Umbilical cord (tissue), 2 donors: ENCODE results near the gene COL5A1. TPM values are rescaled to one million over a fixed set of nuclear protein-coding genes. Genes with fewer than 3 reads are reported as not detected.

ENCODE experiments used
- DNase-seq: peaks from one replicate; pipeline ENCODE4 v3.0.0-alpha.2; 2015; ENCODE audit warnings: low spot score
- total RNA-seq: library from RNA; depleted of rRNA; stranded (reverse); fragments of >200 nt; gene quantifications from one replicate; pipeline ENCODE4 v1.2.3, GENCODE V29; 2014; ENCODE audit warnings: low replicate concordance; ENCODE audit not compliant: insufficient read depth

Gene COL5A1
- total RNA-seq, 1 donor from 2014 or later: 1,367 TPM

DNA sequence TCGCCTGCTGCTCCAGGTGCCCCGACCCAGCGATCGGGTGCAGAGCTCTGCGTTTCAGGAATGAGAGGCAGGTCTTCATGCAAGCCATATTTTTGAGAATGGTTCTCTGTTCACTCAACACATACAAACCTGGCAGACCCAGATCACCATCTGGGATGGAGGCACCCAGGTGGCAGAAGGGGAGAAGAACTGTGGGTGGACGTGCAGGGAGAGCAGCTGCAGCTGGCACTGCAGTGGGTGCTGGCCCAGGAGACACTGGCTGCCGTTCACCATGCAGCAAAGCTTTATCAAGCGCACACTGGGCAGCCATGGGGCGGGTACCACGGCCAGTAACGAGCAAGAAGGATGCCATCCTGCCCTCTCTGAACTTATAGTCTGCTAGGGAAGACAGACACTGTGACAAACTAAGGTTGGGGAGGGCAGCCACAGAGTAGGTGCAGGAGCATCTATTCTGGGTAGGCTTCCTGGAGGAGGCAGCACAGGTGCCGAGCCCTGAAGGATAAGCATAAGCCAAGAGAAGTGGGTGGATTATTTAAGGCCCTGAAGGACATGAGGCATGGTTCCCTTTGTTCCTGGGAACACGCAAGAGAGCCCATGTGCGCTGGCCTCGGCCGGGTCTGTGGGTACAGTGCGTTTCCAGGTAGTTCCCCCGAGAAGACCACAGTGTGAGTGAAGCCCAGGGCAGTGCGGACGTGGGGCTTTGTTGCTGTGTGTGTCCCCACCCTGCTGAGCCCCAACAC, 192.8 kb downstream of the COL5A1 start:
- DNase-seq: no peak

DNA sequence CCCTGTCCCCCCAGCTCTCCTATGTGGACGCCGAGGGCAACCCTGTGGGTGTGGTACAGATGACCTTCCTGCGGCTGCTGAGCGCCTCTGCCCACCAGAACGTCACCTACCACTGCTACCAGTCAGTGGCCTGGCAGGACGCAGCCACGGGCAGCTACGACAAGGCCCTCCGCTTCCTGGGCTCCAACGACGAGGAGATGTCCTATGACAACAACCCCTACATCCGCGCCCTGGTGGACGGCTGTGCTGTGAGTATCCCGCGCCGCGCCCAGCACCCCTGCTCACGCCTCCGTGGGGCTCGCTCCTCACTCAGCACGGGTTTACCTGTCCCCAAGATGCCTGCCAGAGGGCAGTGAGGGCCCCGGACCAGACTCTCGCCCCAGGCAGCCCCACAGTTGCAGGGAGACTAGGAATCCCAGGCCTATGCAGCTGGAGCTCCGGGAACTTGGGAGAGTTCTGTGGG, 193.4 kb downstream of the COL5A1 start:
- DNase-seq: no peak

DNA sequence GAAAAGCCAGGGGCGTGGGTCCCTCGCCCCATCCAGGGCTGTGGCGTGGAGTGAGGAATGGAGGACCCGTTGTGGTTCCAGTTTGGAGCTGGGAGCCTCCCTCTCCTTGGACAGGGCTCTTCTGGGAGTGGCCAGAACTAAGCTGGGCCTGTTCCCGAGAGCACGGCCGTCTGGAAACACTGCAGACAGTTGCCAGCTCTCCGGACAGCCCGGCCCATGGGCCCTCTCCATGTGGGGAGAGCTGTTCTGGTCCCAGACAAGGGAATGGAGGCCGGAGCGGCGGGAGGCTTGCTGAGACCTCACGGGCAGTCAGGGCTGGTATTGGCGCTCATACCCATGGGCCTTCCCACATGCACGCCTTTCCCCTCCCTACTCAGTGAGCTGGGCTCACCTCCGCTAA, 193.8 kb downstream of the COL5A1 start:
- no peak for DNase-seq

DNA sequence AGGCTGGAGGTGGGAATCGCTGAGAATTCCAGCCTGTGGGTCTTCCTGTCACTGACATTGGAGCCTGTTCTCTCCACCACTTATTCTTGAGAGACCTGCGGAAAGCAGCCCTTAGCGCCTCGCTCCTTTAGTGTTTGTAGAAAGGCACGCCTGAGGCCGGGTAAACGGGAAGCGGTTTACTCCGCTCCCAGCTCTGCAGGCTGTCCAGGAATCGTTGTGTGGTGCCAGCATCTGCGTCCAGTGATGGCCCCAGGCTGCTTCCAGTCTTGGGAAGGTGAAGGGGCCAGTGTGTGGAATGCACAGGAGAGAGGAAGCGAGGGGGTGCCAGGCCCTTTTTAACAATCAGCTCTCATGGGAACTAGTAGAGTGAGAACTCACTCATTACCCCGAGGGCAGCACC, 194.4 kb downstream of the COL5A1 start:
- no peak for DNase-seq

DNA sequence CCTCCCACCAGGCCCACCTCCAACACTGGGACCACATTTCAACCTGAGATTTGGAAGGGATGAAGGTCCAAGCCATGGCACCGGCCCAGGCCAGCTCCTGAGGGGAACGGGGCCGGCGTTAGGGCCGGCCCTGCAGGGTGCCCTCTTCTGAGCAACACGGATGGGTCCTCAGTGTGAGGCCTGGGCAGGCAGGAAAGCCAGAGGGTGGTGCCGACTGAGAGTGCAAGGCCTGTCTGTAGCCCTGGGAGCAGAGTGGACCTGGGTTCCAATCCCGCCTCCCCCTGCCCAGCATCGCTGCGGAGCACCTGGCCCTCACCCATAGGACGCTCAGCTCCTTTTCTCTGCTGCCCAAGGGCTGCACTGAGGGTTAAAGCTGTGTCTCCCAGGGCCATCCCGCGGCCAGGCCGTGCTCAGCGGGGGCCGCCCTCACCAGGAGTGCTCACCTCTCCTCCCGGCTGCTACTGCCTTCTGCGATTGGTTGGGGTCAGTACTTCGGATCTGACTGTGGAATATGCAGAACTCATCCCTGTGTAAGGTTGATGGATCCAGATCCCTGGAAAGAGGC, 194.9 kb downstream of the COL5A1 start:
- DNase-seq: no peak

DNA sequence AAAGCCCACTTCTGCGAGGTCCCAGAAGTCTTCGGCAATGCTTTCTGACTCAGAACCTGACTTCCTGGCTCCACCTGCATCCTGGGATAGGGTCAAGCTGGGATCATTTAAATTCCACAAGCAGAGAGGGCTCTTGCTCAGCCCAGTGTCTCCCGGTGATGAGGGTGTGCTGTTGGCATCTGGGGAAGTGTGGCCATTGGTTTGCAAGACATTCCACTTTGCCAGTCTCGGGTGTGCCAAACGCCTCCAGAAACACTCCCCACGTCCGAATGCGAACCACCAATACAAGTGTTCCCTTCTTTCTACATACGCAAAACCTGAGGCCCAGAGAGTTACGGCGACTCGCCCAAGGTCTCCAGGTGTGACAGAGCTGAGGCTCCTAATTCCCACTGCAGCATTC, 195.9 kb downstream of the COL5A1 start:
- DNase-seq: no peak

DNA sequence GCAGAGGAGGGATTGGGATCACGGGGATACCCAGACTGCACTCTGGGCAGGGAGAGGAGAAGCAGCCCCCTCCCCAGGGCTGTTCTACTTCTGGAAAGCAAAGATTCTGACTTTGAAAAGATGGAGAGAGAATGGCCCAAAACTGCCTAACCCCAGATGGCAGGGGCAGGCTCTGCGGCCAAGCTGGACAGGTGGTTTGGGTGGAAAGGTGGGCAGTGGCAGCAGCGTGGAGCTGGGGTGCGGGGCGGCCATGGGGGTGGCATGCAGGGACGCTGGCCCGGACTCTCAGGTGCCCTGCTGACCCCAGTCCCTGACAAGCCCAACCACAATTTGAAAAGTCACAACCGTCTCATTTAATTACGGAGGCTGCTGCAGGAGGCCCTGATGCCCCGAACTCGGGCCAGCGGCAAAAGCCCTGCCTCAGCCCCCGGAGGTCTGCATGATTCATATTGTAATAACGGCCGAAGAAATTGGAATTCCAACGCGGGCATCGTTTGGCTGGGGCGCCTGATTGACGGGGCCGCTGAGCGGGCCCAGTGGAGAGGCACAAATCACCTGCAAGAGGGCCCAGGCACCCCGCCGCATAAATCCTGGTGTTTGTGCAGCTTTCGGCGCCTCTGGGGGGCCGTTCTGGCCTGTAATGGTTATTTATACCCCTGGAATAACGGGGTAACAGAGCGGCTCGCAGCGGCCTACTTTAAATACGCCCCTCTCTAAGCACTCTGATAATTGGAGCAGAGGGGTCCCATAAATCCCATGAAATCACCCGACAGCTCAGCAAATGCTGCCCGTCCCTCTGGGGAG, 197.2 kb downstream of the COL5A1 start:
- no peak for DNase-seq

DNA sequence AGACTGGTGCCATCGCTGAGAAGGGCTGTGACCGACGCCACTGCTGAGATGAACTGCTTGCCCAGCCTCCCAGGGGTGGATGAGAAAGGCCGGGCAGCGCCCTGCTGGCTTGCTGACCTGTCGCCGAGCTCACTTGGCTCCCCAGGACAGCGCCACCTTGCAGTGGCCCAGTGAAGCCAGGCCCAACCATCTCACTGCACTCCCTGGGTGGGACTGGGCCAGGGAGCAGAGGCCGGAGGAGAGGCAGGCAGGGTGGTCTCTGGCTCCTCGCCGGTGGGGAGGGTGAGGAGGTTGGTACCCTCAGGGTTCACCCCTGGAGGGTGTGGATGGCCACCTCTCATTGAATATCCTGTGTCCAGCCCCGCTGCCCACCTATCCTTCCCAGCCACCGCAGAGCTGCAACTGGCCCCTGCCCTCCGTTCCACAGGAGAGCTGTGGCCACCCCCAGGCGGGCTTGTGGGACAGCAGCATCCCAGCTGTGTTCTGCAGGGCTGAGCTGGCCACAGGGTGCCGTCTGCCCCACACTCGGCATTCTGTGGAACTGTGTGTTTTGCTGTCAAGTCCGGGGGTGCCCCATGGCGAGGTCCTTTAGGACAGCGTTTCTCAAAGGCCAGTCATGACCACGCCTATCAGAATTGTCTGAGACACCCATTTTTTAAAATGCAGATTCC, 198.0 kb downstream of the COL5A1 start:
- DNase-seq: no peak

DNA sequence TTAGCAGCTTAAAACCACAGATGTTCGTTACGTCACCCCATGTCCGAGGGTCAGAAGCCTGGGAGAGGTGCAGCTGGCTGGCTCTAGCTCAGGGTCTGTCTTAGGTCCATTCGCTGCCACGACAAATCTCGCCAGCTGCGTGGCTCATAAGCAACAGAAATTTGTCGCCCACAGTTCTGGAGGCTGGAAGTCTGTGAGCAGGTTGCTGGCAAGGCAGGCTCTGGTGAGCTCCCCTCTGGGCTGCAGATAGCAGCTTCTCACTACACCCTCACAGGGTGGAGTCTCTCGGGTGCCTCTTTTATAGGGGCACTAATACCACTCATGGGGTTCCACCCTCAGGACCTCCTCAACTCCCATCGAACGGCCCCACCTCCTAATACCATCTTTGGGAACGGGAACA, 198.9 kb downstream of the COL5A1 start:
- no peak for DNase-seq

DNA sequence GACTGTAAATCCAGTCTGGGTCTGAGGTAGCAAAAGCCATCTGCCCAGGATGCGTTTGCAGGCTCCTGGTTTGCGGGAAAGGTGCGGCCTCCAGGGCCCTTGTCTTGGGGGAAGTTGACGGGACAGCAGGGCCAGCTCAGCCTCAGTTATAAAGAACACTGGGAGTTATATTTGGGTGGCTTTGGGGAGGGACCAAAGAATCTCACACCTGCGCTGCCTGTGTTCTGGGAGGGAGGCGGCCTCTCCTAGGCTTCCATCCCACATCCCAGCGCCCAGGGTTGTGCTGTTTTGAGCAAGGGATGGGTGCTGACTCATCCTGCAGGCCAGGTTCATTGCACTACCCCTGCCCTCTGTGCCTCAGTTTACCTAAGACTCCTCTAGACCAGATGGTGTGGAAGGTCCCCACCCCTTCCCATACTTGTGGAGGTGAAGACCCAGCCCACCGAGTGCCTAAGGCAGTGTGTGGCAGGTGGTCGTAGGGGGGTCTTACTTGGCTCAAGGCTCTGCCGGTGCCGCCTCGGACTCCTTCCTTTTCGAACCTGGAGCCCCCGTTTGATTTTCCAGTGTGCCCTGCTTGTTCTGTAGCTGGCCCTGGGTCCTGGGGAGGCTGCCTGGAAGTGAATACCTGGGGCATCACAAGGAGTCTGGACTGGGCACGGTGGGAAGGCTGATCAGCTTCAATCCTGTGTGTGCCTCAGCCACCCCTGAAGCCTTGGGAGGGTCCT, 199.7 kb downstream of the COL5A1 start:
- no peak for DNase-seq

DNA sequence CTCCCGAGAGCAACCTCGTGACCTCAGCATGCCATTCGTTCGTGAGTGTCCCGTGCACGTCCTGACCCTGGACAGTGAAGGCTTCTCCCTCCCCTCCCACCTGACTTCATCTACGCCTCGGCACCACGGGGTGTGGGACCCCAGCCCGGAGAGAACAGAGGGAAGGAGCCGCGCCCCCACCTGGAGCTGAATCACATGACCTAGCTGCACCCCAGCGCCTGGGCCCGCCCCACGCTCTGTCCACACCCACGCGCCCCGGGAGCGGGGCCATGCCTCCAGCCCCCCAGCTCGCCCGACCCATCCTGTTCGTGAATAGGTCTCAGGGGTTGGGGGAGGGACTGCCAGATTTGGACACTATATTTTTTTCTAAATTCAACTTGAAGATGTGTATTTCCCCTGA, 200.7 kb downstream of the COL5A1 start:
- DNase-seq: no peak

DNA sequence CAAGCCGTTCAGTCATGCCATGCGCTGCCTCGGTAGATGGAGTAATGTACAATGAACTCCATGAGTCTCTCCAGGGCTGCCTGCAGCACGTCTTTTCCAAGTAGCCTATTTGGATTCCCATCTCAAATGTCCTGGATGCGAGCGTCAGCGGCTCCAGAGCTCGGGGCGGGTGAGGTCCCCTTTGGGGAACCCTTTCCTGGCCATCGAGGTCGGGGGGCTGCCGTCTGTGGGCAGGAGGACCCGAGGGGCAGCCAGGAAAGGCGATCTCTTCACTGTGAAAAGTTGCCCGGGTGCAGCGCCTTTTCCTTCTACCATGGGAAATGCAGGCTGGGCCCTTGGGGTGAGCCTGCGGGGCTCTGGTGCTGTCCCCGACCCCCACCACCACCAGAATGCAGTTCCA, 202.1 kb downstream of the COL5A1 start:
- no peak for DNase-seq

DNA sequence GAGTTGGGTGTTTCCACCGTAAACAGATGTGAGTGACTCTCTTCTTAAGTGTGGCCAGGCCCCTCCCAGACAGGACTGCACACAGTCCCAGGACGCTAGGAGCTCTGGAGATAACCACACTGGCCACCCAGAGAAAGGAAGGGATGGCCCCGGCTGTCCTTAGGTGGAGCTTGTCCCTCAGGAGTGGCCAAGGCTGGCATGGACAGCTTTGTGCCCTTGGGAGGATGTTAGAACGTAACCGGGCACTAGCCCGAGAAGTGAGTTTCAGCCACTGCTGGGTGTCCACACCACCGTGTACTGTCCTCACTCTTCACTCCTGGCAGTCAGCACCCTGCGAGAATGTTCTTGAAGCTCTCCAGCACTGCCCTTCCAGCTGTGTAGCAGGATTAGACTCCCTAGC, 203.2 kb downstream of the COL5A1 start:
- DNase-seq: no peak

DNA sequence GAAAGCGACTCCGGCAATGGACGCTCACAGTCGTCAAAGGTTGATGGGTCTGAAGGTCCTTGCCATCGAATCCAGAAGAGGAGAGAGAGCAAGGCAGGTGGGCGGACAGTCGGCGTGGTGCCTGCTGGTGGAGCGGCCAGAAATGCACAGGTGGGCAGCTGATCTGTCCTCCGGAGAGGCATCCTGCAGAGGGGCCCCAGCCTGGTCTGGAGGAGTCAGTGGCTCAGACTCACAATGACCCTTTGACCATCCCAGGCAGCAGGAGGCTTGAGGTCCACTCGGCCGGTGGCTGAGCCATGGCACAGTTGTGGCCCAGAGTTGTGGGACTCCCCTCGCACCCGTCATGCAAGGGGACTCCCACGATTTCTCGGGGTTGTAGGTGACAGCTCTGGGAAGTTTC, 204.6 kb downstream of the COL5A1 start:
- DNase-seq: no peak

DNA sequence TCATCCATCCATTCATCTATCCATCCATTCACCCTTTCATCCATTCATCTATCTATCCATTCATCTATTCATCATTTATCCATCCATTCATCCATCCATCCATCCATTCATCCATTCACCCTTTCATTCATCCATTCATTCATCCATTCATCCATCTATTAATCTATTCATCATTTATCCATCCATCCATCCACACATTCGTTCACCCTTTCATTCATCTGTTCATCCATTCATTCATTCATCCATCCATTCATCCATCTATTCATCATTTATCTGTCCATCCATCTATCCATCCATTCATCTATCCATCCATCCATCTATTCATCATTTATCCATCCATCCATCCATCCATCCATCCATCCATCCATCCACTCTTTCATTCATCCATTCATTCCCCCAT, 205.1 kb downstream of the COL5A1 start:
- DNase-seq: no peak

DNA sequence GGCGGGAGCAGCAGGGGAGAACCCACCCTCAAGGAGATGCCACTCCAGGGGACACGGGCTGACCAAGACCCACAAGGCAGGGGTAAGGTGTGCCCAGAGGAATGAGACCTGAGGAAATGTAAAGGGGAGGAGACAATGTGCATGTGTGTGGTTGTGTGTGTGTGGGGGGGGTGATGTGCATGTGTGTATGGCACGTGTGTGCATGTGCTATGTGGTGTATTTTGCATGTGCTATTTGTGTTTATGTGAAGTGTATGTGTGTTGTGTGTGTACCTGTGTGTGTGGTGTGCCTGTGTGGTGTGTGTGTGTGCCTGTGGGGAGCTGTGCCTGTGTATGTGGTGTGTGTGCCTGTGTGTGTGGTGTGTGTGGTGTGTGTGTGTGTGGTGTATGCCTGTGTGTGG, 205.5 kb downstream of the COL5A1 start:
- DNase-seq: no peak

DNA sequence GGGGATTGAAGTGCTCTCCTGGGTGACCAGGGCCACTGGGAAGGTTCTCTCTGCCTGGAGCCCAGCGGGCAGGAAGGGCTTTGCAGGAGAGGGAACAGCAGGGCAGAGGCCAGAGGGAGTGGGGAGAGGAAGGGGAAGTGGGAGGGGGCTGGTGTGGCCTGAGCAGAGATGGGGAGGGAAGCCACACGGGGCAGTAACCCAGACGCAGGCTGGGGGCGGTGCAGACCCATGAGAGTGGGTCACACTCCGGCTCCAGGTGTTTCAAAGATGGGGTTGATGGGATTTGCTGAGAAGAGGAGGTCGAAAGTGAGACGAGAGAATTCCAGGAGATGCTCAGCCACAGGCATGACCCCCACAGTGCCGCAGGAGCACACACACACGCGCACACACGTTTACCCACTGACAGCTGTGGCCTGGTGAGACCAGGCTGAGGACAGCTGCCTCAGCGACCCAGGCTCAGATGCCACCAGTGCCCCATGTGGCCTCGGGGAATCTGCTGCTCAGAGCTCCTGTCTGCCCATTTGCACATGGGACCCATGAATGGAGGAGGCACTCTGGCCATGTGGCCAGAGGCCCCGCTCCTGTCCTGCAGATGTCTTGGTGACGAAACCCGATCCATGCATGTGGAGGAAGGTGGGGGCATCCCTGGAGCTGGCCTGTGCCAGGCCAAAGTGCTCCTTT, 206.3 kb downstream of the COL5A1 start:
- no peak for DNase-seq

DNA sequence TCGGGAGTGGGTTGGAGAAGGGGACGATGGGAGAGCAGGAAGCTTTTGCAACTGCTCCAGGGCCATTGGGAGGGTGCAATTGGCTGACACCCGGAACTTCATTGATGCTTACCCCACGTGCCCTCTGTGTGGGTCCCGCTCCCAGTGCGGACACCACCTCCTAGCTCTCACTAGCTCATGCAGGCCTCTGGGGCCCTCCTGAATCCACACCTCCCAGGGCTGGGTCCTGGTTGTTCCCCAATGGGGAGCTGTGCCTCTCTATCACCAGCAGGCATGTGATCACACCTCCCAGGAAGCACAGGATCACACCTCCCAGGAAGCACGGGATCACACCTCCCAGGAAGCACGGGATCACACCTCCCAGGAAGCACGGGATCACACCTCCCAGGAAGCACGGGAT, 206.9 kb downstream of the COL5A1 start:
- no peak for DNase-seq

DNA sequence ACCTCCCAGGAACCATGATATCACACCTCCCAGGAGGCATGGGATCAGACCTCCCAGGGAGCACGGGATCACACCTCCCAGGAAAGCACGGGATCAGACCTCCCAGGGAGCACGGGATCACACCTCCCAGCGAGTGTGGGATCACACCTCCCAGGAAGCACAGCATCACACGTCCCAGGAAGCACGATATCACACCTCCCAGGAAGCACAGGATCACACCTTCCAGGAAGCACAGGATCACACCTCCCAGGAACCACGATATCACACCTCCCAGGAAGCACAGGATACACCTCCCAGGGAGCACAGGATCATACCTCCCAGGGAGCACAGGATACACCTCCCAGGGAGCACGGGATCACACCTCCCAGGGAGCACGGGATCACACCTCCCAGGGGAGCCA, 209.0 kb downstream of the COL5A1 start:
- DNase-seq: no peak

DNA sequence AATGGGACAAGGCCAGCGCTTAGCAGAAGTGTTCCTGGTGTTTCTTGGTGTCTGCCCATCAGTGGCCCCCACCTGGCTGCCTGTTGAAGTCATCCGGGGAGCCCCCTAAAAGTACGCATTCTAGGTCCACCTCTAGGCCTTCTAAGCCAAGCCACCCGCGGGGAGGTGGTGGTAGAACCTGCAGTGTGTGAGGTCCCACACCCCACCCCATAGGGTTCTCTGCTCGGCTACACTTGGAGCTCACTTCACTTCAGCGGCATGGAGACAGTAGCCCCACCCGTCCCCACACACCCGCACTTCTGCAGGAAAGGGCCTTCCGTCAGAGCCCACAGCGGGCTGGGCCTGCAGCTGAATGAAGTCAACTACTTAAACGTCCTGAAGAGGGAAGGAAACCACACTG, 209.4 kb downstream of the COL5A1 start:
- no peak for DNase-seq
